GDM1 (cell line): ENCODE measurements around the gene AP1S1.
"Not testable (repeated sequence)": the region's sequence is repeated elsewhere in the genome, so short reads cannot be mapped to it uniquely, and the experiment has no call there.

Experiments used
- DNase-seq: peaks from one replicate; lab custom pipeline; 2025; lab: John Stamatoyannopoulos, UW

AP1S1 gene

DNA sequence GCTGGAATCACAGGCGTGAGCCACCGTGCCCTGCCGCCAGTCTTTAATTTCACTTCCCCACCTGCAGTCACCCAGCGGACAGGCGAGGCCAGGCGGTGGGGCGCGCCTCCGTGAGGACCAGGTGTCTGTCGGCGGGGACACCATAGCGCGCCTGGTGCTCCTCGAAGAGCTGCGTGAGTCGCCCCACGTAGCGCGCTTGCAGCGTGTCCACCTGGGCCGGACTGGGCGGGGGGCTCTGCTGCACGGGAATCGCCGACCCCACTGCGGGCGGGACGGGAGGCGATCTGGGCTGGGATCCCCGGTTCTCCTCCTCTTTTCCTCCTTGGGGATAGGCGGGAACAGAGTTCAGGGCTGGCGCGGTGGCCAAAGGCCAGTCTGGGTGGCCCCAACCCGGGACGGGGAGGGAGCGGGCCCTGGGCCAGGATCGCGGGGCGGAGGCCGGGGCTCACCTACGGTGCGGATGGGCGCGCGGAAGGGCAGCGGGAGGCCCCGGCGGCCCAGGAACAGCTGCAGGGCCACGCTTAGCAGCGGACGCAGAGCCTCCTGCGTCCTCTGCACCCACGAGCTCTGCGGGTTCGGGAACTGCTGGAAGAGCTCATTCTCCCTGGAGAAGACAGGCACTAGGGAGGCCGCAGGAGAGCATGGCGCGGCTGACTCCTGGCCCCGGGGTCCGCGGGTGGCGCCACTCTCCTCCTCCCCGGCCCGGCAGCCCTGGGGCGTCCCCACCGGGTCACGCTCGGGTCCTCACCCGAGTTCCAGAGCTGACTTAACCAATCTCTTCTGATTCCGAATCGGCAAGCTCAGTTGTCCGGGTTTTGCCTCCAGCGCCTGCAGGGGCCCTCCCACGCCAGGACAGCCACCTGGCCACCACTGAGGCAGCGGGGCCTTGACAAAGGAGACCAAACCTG is 47.7 kb downstream of the AP1S1 start:
- no peak for DNase-seq

- DNase-seq, result no peak
Measured at GRCh38 chr7:101202603-101202918, 48.3 kb downstream of the AP1S1 start.

GRCh38 chr7:101203740-101204738 is 49.8 kb downstream of the AP1S1 start:
- not testable (repeated sequence) for DNase-seq

DNA sequence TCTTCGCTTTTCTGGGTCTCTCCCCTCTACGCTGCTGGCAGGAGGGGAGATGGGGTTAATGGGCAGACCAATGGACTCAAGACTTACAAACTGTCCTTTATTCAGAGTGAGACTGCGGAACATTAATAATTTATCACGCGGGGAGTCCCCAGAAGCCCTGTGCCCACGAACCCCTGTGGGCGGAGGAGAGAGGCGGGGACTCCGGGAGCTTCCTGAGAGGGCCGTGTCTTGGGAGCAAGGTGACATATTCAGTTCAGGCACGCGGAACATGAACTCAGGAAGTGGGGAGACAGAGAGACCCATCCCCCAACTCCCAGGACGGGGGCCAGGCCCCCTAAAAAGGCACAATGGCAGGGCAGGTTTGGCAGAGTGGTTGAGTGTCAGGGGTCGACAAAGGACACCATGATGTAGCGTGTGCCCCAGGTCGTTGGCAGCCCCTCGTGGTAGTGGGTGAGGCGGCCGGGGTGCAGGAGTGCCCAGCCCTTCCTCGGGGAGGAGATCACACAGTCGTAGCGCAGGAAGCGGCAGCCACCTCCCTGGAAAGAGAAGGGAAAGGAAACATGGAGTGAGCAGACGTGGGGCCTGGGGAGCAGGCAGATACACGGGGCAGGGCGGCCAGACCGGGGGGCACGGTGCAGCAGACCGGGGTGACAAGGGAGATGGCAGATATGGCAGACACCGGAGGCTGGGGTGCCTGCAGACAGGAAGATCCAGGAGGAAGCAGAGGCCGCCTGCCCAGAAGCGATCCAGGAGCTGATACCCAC is 51.8 kb downstream of the AP1S1 start:
- DNase-seq, result no peak

DNA sequence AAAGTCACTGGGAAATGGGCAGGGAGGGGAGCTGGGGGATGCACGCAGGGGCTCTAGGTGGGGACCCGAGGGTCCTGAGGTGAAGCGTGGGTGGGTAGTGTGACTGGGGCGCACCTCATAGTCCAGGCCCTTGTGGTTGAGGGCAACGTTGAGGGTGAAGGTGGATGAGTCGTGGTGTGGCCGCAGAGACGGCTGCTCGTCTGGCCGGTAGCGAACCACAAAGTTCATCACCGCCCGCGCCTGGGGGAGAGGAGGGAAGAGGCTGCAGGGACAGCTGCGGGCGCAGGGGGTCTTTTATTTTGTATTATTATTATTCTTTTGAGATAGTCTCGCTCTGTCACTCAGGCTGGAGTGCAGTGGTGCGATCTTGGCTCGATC is 52.4 kb downstream of the AP1S1 start:
- no peak for DNase-seq

DNA sequence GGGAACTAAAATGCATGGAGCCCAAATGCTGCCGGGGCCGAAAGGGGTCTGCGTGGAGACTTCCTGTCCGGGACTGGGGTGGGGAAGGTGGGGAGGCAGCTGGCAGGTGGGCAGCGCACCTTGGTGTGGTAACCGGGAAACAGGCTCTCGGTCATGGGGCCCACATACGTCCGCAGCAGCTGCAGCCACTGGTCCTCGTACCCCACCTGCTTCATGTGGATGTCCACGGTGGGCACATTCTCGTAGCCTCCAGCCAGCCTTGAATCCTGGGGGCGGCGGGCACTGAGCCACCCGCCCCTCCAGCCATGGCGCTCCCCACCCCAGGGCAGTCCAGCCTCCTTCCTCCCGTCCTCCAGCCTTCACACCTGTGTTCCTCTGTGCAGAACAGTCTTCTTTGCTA is 53.2 kb downstream of the AP1S1 start:
- no peak for DNase-seq

DNA sequence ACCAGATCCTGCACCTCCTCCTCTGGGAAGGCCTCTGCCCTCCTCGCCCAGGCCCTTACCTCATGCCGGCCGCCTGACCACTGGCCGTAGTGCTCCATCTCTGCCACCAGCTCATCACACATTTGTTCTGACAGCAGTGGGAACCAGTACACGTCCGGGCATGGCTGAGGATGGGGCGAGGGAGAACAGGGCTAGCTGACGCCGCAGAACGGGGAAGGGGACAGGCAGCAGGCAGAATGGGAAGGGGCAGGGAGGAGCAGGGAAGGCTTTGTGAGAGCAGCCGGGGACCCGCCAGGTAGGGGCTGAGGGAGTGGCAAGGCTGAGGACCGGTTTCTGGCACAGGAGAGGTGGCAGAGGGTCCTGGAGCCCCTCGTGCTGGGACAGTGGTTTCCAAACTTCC is 54.5 kb downstream of the AP1S1 start:
- DNase-seq, result no peak

- no peak for DNase-seq
Measured at GRCh38 chr7:101210143-101210542, 55.9 kb downstream of the AP1S1 start.
